GM19324 (cell line): ENCODE results near the gene ZSCAN20.

Experiments
- ATAC-seq: cut with Tn5 transposase; IDR thresholded peaks from one replicate; pipeline ENCODE4 v1.9.1; 2021; ENCODE audit warnings: mild to moderate bottlenecking, moderate library complexity; ENCODE audit not compliant: unreplicated experiment, low FRiP score

Gene ZSCAN20

DNA sequence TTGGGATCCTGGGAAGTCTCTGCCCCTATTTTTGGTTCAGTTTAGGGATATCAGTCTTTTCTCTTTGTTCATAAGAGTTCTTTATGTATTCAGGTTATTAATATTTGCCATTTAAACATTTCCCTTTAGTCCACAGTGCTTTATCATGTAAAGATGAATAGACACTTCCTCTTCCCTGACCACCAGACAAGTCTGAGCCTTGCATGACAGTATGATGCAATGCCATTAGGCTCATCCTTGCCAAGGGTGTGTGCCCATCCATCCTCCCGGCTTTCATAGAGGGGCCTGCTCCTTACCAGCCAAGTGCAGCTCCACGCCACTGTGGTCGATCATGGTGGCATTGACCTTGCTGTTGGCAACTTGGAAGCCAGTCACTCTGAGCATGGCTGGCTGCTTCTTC is 52.1 kb downstream of the ZSCAN20 start:
- no peak for ATAC-seq

DNA sequence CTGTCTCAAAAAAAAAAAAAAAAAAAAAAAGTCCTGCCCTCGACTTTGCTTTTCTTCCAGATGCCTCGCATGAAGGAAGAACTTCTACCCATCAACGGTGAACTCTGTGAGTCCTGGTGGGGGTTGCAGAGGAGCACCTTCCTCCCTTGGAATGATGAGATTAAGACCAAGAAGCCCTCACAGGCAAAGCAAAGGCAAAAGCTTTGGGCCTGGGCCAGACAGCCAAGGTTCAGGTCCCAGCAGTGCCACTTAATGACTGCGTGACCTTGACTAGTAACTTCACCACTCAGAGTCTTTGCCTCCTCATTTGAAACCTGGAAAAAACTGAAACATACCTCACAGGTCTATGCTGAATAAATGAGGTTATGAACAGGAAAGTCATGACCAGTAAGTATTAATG is 55.5 kb downstream of the ZSCAN20 start:
- no peak for ATAC-seq

DNA sequence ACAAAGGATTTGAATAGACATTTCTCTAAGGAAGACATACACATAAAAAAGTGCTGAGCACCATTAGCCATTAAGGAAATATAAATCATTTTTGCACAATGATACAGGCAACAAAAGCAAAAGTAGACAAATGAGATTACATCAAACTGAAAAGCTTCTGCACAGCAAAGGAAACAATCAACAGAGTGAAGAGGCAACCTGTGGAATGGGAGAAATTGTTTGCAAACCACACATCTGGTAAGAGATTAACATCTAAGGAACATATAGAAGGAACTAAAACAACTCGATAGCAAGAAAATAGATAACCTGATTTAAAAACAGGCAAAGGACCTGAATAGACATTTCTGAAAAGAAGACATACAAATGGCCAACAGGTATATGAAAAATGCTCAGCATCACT is 57.5 kb downstream of the ZSCAN20 start:
- ATAC-seq: no peak

DNA sequence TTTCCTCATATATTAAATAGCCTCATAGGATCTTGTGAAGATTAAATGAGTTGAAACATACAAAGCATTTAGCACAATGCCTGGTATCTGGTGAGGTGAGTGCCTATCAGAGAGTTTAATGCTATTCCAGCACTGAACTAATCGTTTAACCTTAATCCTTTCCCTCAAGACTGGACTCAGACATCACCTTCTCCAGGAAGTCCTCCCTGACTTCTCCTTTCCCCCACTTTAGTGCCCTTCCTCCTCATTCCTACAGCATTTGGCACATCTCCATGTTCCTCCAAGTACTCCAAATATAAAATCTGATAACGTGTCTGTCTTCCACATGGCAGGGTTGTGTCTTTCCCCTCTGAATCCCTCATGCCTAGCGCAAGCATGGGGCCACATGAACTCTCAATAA is 59.8 kb downstream of the ZSCAN20 start:
- ATAC-seq: no peak

DNA sequence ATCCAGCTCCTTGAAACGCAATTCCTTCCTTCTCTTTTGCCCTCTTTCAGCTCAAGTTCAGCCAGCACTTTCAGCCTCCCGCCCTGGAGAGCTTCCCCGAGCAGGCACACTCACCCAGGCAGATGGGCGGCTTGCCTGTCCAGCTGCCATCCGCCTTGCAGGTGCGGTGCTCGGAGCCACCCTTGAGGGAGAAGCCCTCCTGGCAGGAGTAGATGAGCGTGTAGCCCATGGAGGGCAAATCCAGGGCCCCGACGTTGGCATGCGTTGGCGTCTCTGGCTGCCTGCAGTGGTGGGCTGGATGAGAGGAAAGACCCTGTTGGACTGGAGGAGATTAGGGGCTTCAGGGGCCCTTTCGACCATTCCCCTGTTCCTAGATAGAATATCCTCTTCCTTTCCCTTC is 60.5 kb downstream of the ZSCAN20 start:
- ATAC-seq: no peak

DNA sequence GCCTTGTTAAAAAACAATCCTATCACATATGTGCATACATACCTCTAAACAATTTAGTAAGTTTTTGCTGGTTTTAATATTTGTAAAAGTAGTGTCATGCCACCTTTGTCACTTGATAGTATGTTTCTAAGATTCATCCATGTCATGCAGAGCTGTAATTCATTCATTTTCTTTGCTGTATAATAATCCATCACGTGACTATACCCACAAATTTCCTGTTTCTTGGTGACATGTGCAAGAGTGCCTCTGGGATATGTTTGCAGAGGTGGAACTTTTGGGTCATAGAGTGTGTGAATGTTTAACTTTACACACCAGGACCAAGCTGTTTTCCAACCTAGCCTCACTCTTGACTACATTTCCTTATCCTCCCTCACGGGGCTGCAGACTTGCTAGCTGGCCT is 62.9 kb downstream of the ZSCAN20 start:
- ATAC-seq: no peak

DNA sequence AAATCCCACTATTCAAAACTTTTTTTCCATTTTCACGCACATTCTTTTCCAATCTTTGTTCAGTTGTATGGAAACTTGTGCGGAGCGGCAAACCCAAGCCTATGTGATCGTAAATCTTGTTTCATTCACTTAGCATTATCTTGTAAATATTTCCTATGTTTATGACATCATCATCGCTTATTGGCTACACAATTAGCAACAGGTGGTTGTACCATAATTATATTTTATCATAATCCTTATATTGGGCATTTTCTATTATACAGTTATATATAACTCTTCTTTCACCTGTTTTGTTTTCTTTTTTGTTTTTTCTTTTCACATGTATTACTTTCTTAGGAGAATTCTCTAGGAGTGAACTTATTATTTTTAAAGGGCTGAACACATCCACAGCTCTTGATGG is 65.4 kb downstream of the ZSCAN20 start:
- no peak for ATAC-seq

DNA sequence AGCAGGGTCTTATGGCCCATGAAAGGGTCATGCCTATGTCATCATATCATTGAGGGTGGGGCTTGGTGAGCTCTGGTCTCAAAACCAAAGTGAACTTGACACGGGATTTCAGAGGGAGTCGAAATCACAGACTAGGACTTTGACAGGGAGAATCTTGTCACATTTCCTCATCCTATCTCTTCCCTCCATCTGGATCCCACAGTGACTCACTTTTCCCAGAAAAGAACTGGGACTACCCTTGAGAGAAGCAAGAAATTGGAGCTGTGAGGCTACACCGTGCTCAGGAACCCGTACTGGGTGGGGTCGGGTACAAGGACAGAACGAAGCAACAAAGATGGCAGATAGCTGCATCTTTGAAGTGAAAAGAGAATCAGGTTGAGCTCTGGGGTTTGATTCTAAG is 69.5 kb downstream of the ZSCAN20 start:
- no peak for ATAC-seq
